ENCODE measurements around the gene RNF213. TPM values are rescaled to one million over a fixed set of nuclear protein-coding genes. Genes with fewer than 3 reads are reported as not detected.

The RNF213 gene
- polyA plus RNA-seq, 1 of the 3 experiments (the other 2 are of a cell fraction) = 57.5 TPM

GRCh38 chr17:80295146-80295545 is 34.5 kb downstream of the RNF213 start:
- Histone ChIP-seq H3F3A (replicated peaks; ENCODE audit: insufficient read depth) (no peaks in the 10 kb centered on the region), H3K4me2 (no peak overlapping the region), H3K4me3 (ENCODE audit: low read depth in 2 of 2, low read length in 1 of 2) (no peak overlapping the region), H3K36me3 (replicated peaks in 1 of 2; ENCODE audit: control insufficient read depth in 1 of 2, insufficient read depth in 2 of 2, low read length in 1 of 2) (peaks cover 68 to 79% of the 10 kb centered on the region in 2 experiments), H3K9me2 (no peaks in the 10 kb centered on the region), H3K27me3 (ENCODE audit: insufficient read depth) (no peaks in the 10 kb centered on the region), H3K27ac (ENCODE audit: low read depth in 2 of 2, low read length in 1 of 2) (no peak overlapping the region), H3K9me3 (no peaks in the 10 kb centered on the region), H3K9ac (no peak overlapping the region), H3K4me1 (ENCODE audit: control insufficient read depth in 1 of 2, insufficient read depth in 2 of 2, low read depth in 1 of 2, low read length in 1 of 2) (no peaks in the 10 kb centered on the region), H4K20me1 (ENCODE audit: insufficient read depth) (no peaks in the 10 kb centered on the region), H3K79me2 (ENCODE audit: insufficient read depth) (peaks cover 9% of the 10 kb centered on the region; the same call in 1 of the 2 replicates), H2AFZ (ENCODE audit: low read depth) (no peak overlapping the region)
- WGBS (ENCODE audit: low lambda C conversion rate) = 98% methylated on average over 5 of the region's 5 CpGs
- POLR2A ChIA-PET = no interaction called here
- CTCF ChIA-PET = interaction anchor here (1.0 kb wide), 1 partner anchor 16 kb away, joined by 3 read pairs; no protein-coding TSS in a partner anchor
- DNase-seq = no peak
- no peak for TF ChIP-seq RCOR1 (IDR thresholded peaks at IDR 0.05; ENCODE audit: low read length)
- TF ChIP-seq ZBTB33 (IDR thresholded peaks at IDR 0.05; ENCODE audit: borderline replicate concordance, low read depth) = no peak
- TF ChIP-seq MAX (IDR thresholded peaks at IDR 0.05; ENCODE audit: low read depth) = no peak
- no peak for TF ChIP-seq RAD21 (IDR thresholded peaks at IDR 0.05; ENCODE audit: low read length)
- no peak for TF ChIP-seq USF2 (IDR thresholded peaks at IDR 0.05; ENCODE audit: borderline replicate concordance, low read depth, low read length)
- no peak for TF ChIP-seq POLR2AphosphoS5 (IDR thresholded peaks at IDR 0.05; ENCODE audit: low read depth, low read length)
- no peak for TF ChIP-seq TEAD4 (IDR thresholded peaks at IDR 0.05; ENCODE audit: borderline replicate concordance, insufficient read depth)
- no peak for TF ChIP-seq TAF1 (IDR thresholded peaks at IDR 0.05; ENCODE audit: borderline replicate concordance, low read depth, low read length)
- no peak for TF ChIP-seq ELF1 (IDR thresholded peaks at IDR 0.05)
- no peak for TF ChIP-seq MXI1 (IDR thresholded peaks at IDR 0.05; ENCODE audit: low read depth, low read length)

- Histone ChIP-seq H3K4me2 (no peak overlapping the region), H3K79me2 (ENCODE audit: insufficient read depth) (peaks cover 9% of the 10 kb centered on the region; the same call in 1 of the 2 replicates), H3F3A (replicated peaks; ENCODE audit: insufficient read depth) (no peaks in the 10 kb centered on the region), H3K27me3 (ENCODE audit: insufficient read depth) (no peaks in the 10 kb centered on the region), H3K36me3 (replicated peaks in 1 of 2; ENCODE audit: control insufficient read depth in 1 of 2, insufficient read depth in 2 of 2, low read length in 1 of 2) (peaks cover 68 to 79% of the 10 kb centered on the region in 2 experiments), H3K4me1 (ENCODE audit: control insufficient read depth in 1 of 2, insufficient read depth in 2 of 2, low read depth in 1 of 2, low read length in 1 of 2) (no peaks in the 10 kb centered on the region), H4K20me1 (ENCODE audit: insufficient read depth) (no peaks in the 10 kb centered on the region), H3K27ac (ENCODE audit: low read depth in 2 of 2, low read length in 1 of 2) (no peak overlapping the region), H2AFZ (ENCODE audit: low read depth) (no peak overlapping the region), H3K9ac (no peak overlapping the region), H3K4me3 (ENCODE audit: low read depth in 2 of 2, low read length in 1 of 2) (no peak overlapping the region), H3K9me3 (no peaks in the 10 kb centered on the region), H3K9me2 (no peaks in the 10 kb centered on the region)
- ChIA-PET POLR2A (no interaction called here), CTCF (interaction anchor here (1.0 kb wide), 1 partner anchor 17 kb away, joined by 3 read pairs; no protein-coding TSS in a partner anchor)
- WGBS (ENCODE audit: low lambda C conversion rate) = 92% methylated on average over 6 of the region's 6 CpGs
- TF ChIP-seq RFX5 (IDR thresholded peaks at IDR 0.05; ENCODE audit: low read length) (no peak), PBX3 (IDR thresholded peaks at IDR 0.05) (no peak), NFIC (IDR thresholded peaks at IDR 0.05; ENCODE audit: borderline replicate concordance) (no peak), USF1 (IDR thresholded peaks at IDR 0.05; ENCODE audit: borderline replicate concordance, low read depth) (no peak), RCOR1 (IDR thresholded peaks at IDR 0.05; ENCODE audit: low read length) (no peak), RAD21 (IDR thresholded peaks at IDR 0.05; ENCODE audit: low read length) (no peak), TCF12 (IDR thresholded peaks at IDR 0.05) (no peak)
- DNase-seq = no peak
These were observed 34.9 kb downstream of the RNF213 start for GRCh38 chr17:80295559-80295958.

Measured in SK-N-SH (cell line).